ENCODE results near the gene DNM3.

- TF ChIP-seq JUND (IDR thresholded peaks at IDR 0.05; ENCODE audit: low read length): no peak
- TF ChIP-seq EZH2 (IDR thresholded peaks at IDR 0.05; ENCODE audit: low read depth, low read length, severe bottlenecking): no peak
- TF ChIP-seq EGR1 (IDR thresholded peaks at IDR 0.05; ENCODE audit: borderline replicate concordance, low read depth, low read length): no peak
- TF ChIP-seq, protein P1, sequence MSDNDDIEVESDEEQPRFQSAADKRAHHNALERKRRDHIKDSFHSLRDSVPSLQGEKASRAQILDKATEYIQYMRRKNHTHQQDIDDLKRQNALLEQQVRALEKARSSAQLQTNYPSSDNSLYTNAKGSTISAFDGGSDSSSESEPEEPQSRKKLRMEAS (IDR thresholded peaks at IDR 0.05): no peak
- TF ChIP-seq, protein P2, sequence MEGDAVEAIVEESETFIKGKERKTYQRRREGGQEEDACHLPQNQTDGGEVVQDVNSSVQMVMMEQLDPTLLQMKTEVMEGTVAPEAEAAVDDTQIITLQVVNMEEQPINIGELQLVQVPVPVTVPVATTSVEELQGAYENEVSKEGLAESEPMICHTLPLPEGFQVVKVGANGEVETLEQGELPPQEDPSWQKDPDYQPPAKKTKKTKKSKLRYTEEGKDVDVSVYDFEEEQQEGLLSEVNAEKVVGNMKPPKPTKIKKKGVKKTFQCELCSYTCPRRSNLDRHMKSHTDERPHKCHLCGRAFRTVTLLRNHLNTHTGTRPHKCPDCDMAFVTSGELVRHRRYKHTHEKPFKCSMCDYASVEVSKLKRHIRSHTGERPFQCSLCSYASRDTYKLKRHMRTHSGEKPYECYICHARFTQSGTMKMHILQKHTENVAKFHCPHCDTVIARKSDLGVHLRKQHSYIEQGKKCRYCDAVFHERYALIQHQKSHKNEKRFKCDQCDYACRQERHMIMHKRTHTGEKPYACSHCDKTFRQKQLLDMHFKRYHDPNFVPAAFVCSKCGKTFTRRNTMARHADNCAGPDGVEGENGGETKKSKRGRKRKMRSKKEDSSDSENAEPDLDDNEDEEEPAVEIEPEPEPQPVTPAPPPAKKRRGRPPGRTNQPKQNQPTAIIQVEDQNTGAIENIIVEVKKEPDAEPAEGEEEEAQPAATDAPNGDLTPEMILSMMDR (IDR thresholded peaks at IDR 0.05; ENCODE audit: control extremely low read depth in 1 of 3, insufficient read depth in 1 of 3, low read depth in 1 of 3, low read length in 3 of 3): no peak
Measured at GRCh38 chr1:172381946-172382345, 540.6 kb downstream of the DNM3 start.

Measured in H1 (cell line).